ENCODE results near the gene HBG1.

Gene HBG1

DNA sequence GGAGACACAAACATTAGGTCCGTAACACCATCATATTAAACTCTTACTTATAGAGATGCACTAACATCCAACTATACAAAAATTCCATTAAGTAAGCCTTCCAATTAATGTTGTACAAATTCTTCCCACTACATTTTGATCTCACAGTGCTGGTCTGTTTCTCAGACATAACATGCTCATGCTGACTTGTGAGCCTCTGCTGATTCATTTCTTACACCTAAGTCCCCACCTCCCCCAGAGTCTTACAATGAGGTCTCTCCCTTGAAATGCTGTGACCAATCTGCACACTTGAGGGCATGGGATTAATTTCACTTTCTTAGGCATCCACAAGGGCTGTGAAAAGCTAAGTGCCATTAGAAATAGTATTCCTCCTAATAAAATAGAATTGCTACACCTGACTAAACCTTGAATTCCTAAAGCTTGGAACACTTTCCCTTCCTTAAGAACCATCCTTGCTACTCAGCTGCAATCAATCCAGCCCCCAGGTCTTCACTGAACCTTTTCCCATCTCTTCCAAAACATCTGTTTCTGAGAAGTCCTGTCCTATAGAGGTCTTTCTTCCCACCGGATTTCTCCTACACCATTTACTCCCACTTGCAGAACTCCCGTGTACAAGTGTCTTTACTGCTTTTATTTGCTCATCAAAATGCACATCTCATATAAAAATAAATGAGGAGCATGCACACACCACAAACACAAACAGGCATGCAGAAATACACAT is 2.0 kb downstream of the HBG1 start:
- no peak for DNase-seq (ENCODE audit: low read depth in 2 of 2)

DNA sequence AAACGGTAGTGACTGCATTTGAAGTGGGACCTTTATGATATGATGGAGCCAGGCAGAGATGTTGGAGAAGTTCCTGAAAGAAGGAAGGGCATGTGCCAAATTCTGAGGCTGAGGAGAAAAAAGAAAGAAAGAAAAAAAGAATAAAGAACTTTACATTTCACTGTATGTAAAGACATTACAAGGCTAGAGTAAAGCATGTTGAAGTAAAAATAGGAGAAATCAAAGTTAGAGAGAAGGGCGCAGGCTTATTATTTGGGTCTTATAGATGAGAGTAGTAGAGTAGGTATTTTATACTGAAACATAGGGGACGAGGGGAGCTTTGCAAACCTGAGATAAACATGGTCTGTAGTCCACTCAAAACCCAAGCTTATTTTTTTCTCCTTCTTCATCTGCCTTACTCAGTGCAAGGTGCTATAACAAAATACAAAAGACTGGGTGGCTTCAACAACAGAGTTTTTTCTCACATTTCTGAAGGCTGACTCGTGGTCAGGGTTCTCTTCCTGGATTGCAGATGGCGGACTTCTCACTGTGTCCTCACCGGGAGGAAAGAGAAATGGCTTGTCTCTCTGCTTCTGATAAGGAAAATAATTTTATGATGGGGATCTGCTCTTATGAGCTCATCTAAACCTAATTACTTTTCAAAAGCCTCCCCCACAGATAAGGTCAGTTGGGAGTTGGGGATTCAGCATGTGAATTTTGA is 2.7 kb downstream of the HBG1 start:
- no peak for DNase-seq (ENCODE audit: low read depth in 2 of 2)

DNA sequence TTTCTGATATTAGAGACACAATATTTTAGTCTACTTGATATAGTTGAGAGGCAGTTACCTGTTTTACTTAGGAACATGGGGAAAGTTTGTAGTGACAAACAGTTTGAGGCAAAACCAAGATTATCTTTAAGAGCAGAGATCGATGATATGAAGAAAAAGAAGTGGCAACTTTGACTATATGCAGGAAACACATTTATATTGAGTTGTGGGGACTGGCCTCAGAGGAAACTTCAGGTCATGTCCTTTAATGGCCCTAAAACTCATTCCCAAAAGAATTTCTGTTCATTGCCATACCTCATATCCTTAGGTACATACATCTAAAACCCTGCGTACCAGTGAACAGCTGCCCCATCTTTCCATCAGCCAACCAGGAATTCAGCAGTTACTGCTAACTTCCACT is 4.5 kb downstream of the HBG1 start:
- DNase-seq (ENCODE audit: low read depth in 2 of 2) = no peak

DNA sequence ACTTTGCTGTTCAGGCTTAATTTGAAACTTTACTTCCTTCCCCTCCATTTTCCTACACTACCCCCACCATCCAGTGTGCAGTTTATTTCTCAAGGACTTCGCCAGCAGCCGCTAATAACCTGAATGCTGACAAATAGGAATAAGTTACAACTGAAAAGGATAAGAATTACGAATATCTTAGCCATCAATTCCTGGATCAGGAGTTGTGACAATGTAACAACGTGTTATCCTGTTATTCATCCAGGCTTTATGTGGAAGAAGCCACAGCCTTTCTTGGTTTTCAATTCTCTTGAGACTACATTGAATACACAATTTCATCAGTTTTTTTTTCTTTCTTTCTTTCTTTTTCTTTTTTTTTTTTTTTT is 5.9 kb downstream of the HBG1 start:
- DNase-seq (ENCODE audit: low read depth in 2 of 2) = no peak

DNA sequence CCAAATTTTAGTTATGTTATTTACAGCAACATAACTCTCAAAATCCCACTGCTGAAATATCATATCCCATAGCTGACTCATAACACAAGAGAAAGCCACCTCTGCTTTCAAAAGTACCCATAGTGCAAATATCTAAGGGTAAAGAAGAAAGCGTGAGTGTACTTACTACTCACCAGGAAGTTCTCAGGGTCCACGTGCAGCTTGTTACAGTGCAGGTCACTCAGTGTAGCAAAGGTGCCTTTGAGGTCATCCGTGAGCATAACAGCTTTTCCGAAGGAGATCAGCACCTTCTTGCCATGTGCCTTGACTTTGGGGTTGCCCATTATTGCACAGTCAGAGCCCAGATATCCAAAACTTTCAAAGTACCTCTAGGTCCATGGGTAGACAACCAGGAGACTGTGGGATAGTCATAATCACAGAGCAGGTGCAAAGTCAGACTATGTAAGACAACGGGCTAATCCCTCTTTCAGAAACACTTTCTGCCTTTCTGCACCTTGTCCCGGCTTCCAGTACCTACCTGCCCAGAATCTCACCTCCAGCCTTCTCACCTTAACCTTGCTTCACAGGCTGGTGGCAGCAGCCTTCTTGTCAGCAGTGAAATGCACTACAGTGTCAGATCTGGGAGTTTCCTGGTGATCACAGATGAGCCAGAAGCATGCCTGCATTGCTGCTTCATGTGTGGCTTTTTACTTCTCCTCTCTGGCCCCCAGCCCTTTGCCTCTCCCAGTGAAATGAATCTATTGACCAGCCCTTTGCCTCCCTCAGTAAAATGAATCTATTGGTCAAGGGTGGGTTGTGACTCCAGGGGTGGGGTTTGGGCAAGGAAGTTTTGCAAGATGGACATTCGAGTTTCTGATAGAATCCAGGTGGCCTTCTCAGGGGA is 6.5 kb downstream of the HBG1 start:
- no peak for DNase-seq (ENCODE audit: low read depth in 2 of 2)

DNA sequence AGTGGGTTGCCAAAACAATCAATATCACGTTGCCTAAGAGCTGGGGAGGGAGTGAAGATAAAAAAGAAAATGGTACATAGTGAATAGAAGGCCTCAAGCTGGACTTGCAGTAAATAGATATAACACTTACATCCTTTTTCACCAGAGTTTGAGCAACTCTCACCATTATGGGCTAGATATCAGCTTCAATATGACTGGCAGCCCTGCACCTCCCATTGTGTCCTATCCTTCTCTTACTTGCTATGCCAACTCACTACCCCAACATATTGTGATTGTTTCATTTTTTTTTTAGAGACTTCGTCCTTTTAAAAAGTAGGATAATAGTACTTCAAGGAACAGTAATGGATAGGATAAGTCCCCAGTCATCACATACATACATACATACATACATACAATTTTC is 7.4 kb downstream of the HBG1 start:
- DNase-seq (ENCODE audit: low read depth in 2 of 2) = no peak

DNA sequence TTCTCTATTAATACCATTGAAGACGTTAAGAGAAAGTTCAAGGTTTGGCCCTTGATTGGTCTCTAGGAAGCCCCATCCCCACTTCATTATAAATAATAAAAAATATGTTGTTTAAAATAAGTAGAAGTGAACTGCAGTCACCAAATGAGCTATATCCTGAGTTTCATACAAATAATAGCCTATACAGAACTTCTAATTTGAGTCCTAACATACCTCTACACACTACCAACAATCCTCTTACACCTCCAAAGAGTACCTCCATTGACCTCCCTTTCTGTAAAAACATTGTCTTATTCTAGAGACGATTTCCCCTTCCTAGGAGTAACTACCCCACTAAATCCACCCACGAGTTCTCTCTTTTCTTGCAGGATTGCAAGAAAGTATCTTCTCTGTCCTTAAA is 8.2 kb downstream of the HBG1 start:
- no peak for DNase-seq (ENCODE audit: low read depth in 2 of 2)

DNA sequence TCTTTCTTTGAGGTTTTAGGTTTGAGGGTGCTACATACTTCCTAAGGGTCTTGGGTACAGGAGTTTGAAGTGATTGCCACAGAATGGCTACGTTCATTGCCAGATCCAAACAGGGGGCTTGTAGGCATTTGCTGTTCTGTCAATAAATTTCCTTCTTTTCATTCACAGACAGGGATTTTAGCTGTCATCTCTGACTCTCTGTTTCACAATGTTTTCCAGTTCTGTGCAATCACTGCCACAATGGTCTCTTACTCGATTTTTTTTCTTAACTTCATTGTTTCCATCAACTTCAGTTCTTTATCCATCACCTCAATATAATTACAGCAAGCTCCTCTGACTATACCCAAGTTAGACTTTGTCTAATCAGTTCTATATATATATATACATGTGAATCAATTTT is 9.2 kb downstream of the HBG1 start:
- DNase-seq (ENCODE audit: low read depth in 2 of 2) = no peak

DNA sequence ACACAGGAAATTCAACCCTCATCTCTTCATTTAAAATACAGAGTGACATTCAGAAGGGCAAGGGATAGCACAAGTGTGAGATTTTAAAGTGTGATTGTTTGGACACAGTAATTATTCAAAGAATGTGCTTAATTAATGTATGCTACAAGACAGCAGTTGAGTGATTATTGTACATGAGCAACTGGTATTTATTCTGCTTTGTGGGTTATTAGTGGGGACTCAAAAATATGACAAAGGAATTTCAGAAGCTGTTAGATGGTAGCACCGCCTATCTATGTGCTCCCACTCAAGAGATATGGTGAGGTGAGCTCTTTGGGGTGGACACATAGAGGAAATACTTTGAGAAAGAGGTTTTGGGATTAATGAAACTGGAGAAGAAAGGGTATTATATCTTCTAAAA is 9.6 kb downstream of the HBG1 start:
- no peak for DNase-seq (ENCODE audit: low read depth in 2 of 2)

DNA sequence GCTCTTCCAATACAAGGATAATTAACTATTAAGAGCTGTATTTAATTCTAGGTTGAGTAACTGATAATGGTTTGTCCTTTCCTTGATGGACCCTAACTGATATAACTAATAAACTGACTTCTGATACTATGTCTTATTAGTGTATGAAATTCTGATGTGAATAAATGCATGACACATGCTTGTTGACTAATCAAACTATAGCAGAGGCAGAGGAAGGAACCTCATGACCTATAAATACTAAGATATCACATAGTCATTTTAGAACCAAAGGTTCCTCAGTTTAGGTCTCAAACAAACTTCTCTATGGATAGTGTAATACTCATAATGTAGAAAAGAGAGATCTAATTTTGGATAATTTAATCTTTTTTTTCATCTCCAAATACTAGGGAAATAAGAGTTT is 10.6 kb downstream of the HBG1 start:
- DNase-seq (ENCODE audit: low read depth in 2 of 2) = no peak

DNA sequence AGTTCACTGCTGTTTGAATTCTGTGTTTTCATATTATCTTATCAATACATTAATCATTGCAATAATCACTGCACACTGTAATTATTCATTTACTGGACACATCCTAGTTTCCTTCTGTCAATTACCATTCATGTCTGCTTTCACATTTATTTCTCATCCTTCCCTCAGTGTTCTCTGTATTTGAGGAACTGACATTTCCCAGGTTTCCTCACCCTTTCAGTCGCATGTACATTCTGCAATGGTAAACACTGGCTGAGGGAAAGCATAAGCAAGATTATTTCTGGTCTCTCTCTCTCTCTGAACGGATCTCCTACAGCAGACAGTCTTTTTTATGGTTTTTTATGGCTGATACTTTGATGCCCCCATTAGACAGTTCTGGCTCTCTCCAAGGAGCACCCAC is 11.2 kb downstream of the HBG1 start:
- no peak for DNase-seq (ENCODE audit: low read depth in 2 of 2)

DNA sequence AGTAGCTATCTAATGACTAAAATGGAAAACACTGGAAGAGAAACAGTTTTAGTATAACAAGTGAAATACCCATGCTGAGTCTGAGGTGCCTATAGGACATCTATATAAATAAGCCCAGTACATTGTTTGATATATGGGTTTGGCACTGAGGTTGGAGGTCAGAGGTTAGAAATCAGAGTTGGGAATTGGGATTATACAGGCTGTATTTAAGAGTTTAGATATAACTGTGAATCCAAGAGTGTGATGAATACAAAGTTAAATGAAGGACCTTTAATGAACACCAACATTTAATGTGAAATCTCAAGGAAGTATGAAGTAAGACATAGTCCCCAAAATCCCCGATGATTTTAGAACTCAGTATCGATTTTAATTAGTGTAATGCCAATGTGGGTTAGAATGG is 12.2 kb downstream of the HBG1 start:
- DNase-seq (ENCODE audit: low read depth in 2 of 2) = no peak

DNA sequence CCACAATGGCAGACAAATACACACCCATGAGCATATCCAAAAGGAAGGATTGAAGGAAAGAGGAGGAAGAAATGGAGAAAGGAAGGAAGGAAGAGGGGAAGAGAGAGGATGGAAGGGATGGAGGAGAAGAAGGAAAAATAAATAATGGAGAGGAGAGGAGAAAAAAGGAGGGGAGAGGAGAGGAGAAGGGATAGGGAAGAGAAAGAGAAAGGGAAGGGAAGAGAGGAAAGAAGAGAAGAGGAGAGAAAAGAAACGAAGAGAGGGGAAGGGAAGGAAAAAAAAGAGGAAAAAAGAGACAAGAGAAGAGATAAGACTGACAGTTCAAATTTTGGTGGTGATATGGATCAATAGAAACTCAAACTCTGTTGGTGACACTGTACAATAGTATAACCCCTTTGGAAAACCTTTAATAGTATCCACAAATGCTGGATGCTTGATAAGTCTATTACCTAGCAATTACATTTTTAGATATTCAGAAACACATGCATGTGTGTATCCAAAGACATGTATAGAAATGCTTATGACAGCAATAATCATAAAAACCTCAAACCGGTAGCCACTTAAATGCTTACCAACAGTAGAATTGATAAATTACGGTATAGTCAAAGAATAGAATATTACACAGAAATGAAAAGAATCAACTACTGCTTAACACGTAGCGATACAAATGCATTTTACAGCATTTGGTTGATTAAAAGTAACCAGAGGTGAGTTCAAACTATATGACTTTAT is 14.1 kb downstream of the HBG1 start:
- DNase-seq (ENCODE audit: low read depth in 2 of 2) = no peak

DNA sequence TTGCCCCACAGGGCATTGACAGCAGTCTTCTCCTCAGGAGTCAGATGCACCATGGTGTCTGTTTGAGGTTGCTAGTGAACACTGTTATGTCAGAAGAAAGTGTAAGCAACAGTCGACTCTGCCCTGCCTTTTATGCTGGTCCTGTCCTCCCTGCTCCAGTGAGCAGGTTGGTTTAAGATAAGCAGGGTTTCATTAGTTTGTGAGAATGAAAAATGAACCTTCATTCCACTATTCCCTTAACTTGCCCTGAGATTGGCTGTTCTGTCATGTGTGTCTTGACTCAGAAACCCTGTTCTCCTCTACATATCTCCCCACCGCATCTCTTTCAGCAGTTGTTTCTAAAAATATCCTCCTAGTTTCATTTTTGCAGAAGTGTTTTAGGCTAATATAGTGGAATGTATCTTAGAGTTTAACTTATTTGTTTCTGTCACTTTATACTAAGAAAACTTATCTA is 15.2 kb downstream of the HBG1 start, which contains the start of gene HBD:
Gene HBD (minus strand): TSS at position 103 of the 454 bp plus-strand sequence. CDS start 50 bp downstream, at position 53.
- DNase-seq (ENCODE audit: low read depth in 2 of 2) = no peak

DNA sequence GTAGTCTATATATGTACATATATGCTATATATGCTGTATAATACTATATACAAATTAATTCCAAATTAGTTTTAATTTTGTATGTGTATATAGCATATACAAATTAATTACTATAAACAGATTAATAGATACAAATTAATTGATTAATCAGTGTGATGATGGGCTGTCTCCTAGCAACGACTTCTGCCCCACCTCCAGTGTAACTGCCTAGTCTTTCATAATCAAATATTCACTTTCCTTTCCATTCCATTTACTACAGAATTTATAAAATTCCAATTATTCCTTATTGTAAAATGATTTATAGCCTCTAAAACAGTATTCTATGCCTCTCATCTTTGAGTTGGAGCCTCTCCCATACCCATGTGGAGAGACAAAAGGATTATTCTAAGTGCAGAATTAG is 16.4 kb downstream of the HBG1 start:
- no peak for DNase-seq (ENCODE audit: low read depth in 2 of 2)

DNA sequence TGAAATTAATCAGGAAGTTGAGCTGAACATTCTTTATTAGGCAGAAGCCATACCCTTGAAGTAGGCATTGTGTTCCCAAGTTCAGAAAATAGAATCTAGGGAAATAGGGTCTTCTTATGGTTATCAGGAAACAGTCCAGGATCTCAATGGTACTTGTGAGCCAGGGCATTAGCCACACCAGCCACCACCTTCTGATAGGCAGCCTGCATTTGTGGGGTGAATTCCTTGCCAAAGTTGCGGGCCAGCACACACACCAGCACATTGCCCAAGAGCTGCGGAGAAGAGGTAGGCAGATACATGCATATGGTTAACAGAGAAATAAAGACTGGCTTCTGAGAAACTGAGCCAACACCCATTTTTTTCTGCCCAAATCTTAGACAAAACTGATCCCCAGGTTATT is 16.8 kb downstream of the HBG1 start:
- no peak for DNase-seq (ENCODE audit: low read depth in 2 of 2)

DNA sequence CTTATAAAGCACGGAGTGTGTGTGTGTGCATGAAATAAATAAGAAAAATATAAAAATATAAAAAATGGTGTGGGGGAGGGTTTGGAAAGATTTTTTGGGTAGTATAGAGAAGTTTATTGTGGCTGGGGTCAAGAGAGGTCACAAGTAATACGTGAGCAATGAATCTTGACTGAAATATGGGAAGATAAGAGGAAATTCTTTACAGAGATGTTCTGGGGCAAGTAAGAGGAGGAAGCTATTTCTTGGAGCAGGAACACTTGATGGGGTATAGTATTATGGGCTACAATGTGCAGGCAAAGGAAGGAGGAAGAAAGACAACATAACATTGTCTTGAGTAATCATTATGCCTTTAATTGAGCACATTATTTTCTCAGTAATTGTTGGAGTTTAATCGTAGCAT is 17.5 kb downstream of the HBG1 start:
- DNase-seq (ENCODE audit: low read depth in 2 of 2) = no peak

DNA sequence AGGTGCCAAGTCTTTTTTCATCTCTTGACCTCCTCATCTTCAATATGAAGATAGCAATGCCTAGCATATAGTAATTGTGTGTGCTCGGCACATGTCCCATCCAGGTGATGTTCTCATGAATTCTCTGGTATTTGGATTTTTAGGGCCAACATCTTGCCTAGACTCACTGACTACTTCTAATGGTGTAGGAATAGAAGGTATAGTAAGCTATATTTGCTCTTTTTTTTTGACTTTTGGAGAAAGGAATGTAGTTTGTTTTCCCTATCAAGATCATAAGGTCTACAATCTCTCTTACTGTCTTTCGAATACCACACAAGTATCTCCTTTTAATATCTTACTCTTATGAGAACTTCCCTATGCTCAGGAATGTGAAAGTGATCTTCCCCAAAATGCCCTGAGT is 18.5 kb downstream of the HBG1 start:
- DNase-seq (ENCODE audit: low read depth in 2 of 2) = no peak

DNA sequence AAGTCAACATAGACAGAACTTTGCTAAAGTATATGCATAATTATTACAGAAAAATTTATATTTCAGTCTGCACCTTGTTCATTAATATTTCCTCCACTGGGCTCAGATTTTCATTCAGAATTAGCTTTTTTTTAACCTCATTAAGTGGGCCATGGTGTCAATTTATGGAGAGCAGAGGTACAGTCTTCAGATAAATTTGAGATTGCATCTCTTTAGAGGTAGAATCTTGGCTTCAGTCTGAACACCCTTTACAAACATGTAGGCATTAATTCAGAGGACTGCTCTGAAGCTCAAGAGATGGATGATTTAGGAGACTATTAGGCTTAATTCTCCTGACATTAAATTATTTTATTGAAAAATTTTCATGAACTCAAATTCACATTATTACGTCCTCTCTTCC is 19.4 kb downstream of the HBG1 start:
- no peak for DNase-seq (ENCODE audit: low read depth in 2 of 2)

DNA sequence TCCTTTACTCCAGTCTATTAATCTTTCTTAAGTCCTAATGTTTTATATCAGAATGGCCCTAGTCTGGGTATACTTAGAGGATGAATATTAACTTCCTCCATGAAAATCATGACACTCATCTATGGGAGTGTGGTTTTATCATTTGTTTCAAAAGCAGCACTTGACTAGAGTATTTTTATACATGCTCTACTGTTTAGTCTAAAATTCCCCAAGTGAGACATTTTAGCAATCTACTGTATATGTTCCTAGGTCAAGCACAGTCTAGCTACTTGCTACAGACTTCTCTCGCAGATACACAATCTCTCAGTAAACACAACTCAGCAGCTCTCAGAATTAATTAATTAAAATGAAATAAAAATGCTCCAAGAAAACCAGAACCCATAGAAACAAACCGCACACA is 19.9 kb downstream of the HBG1 start:
- DNase-seq (ENCODE audit: low read depth in 2 of 2) = no peak

DNA sequence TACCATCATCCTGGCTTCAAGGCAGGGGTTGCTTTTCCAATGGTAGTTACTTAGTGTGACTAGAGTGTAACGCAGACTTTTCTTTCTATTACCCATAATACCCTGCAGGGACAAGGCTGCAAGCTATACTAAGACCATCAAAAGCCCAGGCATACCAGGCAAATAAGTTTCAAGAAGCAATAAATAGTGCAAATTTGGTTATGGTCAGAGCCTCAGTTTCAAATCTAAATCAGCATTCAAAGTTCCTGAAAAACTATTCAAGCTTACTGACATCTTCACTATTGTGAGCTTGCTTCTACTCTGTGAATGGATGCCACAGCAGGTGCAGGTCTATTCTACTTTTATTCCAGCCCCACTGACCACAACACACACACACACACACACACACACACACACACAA is 20.3 kb downstream of the HBG1 start:
- DNase-seq (ENCODE audit: low read depth in 2 of 2) = no peak

DNA sequence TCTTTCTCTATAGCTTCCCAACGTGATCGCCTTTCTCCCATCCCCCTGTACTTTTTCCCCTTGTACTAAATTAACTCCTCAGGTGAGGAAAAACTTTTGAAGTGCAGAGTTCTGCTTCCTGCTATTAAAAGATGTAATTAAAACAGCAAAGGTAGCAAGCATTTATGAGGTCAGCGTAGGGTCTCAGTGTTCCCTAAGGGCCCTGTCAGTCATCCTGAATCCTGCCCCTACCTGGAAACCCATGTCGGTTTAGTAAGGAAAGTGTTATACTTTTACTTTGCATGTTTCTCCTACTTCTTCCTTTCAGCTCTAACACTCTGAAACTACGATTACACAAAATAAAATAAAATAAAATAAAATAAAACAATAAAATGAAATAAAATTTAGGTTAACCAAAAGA is 21.5 kb downstream of the HBG1 start:
- no peak for DNase-seq (ENCODE audit: low read depth in 2 of 2)
